Right lobe of liver (tissue), 4 donors: ENCODE results near the gene CARS1.

Source experiments
- POLR2A ChIP-seq: fragments of 450-650 bp; IDR thresholded peaks from one replicate; pipeline ENCODE4 v1.6.1; 2017; ENCODE audit warnings: antibody characterized with exemption, mild to moderate bottlenecking
- TF ChIP-seq, protein P1 (sequence below), 4 donors: fragments of 200-600 bp in 3 of 4; fragments of 450-650 bp in 1 of 4; IDR thresholded peaks; one replicate each; pipeline versions ENCODE4 v1.5.1 to v1.8.0; 2016 to 2022; ENCODE audit warnings: antibody characterized with exemption in 4 of 4, mild to moderate bottlenecking in 2 of 4
- donor health status: DM: no; HTN: no; CAD: no.
- donor health status: DM: no; HTN: no; CAD: no.
- donor health status: DM: no; HTN: yes; CAD: no.

GRCh38 chr11:3086114-3086513 is 28.9 kb upstream of the CARS1 start:
- TF ChIP-seq, protein P1, sequence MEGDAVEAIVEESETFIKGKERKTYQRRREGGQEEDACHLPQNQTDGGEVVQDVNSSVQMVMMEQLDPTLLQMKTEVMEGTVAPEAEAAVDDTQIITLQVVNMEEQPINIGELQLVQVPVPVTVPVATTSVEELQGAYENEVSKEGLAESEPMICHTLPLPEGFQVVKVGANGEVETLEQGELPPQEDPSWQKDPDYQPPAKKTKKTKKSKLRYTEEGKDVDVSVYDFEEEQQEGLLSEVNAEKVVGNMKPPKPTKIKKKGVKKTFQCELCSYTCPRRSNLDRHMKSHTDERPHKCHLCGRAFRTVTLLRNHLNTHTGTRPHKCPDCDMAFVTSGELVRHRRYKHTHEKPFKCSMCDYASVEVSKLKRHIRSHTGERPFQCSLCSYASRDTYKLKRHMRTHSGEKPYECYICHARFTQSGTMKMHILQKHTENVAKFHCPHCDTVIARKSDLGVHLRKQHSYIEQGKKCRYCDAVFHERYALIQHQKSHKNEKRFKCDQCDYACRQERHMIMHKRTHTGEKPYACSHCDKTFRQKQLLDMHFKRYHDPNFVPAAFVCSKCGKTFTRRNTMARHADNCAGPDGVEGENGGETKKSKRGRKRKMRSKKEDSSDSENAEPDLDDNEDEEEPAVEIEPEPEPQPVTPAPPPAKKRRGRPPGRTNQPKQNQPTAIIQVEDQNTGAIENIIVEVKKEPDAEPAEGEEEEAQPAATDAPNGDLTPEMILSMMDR (IDR thresholded peaks at IDR 0.05), result no peak
- TF ChIP-seq POLR2A, result no peak
